ENCODE data around the gene APH1A.
A peak's percentile ranks its signal among the peaks of the same experiment; 100 is the strongest.

Gene APH1A

GRCh38 chr1:150226486-150226885, 42.3 kb downstream of the APH1A start:
- TF ChIP-seq REST (IDR thresholded peaks at IDR 0.05; ENCODE audit: low read depth): no peak
- no peak for TF ChIP-seq RAD21 (IDR thresholded peaks at IDR 0.05; ENCODE audit: low read depth)
- TF ChIP-seq YY1 (IDR thresholded peaks at IDR 0.05; ENCODE audit: low read depth): no peak
- TF ChIP-seq ZBTB7A (IDR thresholded peaks at IDR 0.05; ENCODE audit: low read depth): no peak
- TF ChIP-seq CREB1 (IDR thresholded peaks at IDR 0.05; ENCODE audit: low read depth): no peak
- TF ChIP-seq TEAD4 (IDR thresholded peaks at IDR 0.05): no peak
- TF ChIP-seq CEBPB (IDR thresholded peaks at IDR 0.05): no peak
- no peak for TF ChIP-seq TAF1 (IDR thresholded peaks at IDR 0.05; ENCODE audit: low read depth)
- TF ChIP-seq MAX (IDR thresholded peaks at IDR 0.05): no peak
- no peak for TF ChIP-seq USF1 (IDR thresholded peaks at IDR 0.05)
- no peak for TF ChIP-seq EP300 (IDR thresholded peaks at IDR 0.05; ENCODE audit: borderline replicate concordance)
- no peak for TF ChIP-seq TCF12 (IDR thresholded peaks at IDR 0.05; ENCODE audit: low read depth)
- TF ChIP-seq EGR1 (IDR thresholded peaks at IDR 0.05): no peak
- TF ChIP-seq FOXM1 (IDR thresholded peaks at IDR 0.05; ENCODE audit: borderline replicate concordance, low read depth): no peak
- TF ChIP-seq NFIC (IDR thresholded peaks at IDR 0.05): no peak

GRCh38 chr1:150225546-150225945, 43.3 kb downstream of the APH1A start:
- TF ChIP-seq TCF12 (IDR thresholded peaks at IDR 0.05; ENCODE audit: low read depth) (no peak), ZBTB7A (IDR thresholded peaks at IDR 0.05; ENCODE audit: low read depth) (no peak), CREB1 (IDR thresholded peaks at IDR 0.05; ENCODE audit: low read depth) (no peak)

GRCh38 chr1:150224983-150225382, 43.8 kb downstream of the APH1A start:
- TF ChIP-seq NFIC (IDR thresholded peaks at IDR 0.05): no peak
- TF ChIP-seq CREB1 (IDR thresholded peaks at IDR 0.05; ENCODE audit: low read depth): no peak
- TF ChIP-seq FOXM1 (IDR thresholded peaks at IDR 0.05; ENCODE audit: borderline replicate concordance, low read depth): no peak
- TF ChIP-seq TCF12 (IDR thresholded peaks at IDR 0.05; ENCODE audit: low read depth): no peak
- TF ChIP-seq MAX (IDR thresholded peaks at IDR 0.05): no peak
- no peak for TF ChIP-seq ZBTB7A (IDR thresholded peaks at IDR 0.05; ENCODE audit: low read depth)
- TF ChIP-seq USF1 (IDR thresholded peaks at IDR 0.05): no peak

GRCh38 chr1:150221552-150221951, 47.3 kb downstream of the APH1A start:
- TF ChIP-seq TEAD4 (IDR thresholded peaks at IDR 0.05) (no peak), TCF12 (IDR thresholded peaks at IDR 0.05; ENCODE audit: low read depth) (no peak), RAD21 (IDR thresholded peaks at IDR 0.05; ENCODE audit: low read depth) (peak; percentile 22; the same call in 1 of the 2 replicates), EP300 (IDR thresholded peaks at IDR 0.05; ENCODE audit: borderline replicate concordance) (no peak), CREB1 (IDR thresholded peaks at IDR 0.05; ENCODE audit: low read depth) (no peak), ZBTB7A (IDR thresholded peaks at IDR 0.05; ENCODE audit: low read depth) (no peak)

Measured in Ishikawa (cell line).